ENCODE measurements around the gene RIMBP2. TPM values are rescaled to one million over a fixed set of nuclear protein-coding genes. Genes with fewer than 3 reads are reported as not detected.

The RIMBP2 gene
- polyA plus RNA-seq, 1 of the 3 experiments (the other 2 are of a cell fraction), result 0.90 TPM

DNA sequence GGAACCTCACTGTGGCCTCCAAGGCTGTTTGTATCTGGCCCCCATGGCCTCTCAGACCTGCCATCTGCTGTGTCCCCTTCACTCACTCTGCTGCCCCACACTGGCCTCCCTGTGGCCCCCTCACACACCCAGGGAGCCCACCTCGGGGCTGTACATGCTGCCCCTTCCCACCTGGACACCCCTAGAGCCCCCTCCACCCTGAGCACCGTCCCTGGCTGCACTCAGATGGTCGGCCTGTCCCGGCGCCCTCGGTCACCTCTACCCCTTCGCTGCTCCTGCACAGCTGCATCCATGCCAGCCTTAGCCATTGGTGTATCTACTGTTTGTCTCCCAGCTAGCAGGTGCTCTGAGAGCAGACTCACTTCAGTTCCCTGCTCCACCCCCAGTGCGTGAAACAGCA is 144.4 kb downstream of the RIMBP2 start:
- H3K9me3 ChIP-seq, result no peaks in the 10 kb centered on the region
- H3K9me2 ChIP-seq, result no peaks in the 10 kb centered on the region
- no peak overlapping the region for H2AFZ ChIP-seq (ENCODE audit: low read depth)
- no peak overlapping the region for H3K4me2 ChIP-seq
- H3K9ac ChIP-seq, result no peak overlapping the region
- no peak overlapping the region for H3K4me3 ChIP-seq (ENCODE audit: low read depth in 2 of 2, low read length in 1 of 2)
- no peaks in the 10 kb centered on the region for H3F3A ChIP-seq (replicated peaks; ENCODE audit: insufficient read depth)
- WGBS (ENCODE audit: low lambda C conversion rate), result 54% methylated on average over 8 of the region's 8 CpGs
- H3K36me3 ChIP-seq (replicated peaks in 1 of 2; ENCODE audit: control insufficient read depth in 1 of 2, insufficient read depth in 2 of 2, low read length in 1 of 2), result no peaks in the 10 kb centered on the region
- H4K20me1 ChIP-seq (ENCODE audit: insufficient read depth), result no peaks in the 10 kb centered on the region
- TF ChIP-seq, protein P1, sequence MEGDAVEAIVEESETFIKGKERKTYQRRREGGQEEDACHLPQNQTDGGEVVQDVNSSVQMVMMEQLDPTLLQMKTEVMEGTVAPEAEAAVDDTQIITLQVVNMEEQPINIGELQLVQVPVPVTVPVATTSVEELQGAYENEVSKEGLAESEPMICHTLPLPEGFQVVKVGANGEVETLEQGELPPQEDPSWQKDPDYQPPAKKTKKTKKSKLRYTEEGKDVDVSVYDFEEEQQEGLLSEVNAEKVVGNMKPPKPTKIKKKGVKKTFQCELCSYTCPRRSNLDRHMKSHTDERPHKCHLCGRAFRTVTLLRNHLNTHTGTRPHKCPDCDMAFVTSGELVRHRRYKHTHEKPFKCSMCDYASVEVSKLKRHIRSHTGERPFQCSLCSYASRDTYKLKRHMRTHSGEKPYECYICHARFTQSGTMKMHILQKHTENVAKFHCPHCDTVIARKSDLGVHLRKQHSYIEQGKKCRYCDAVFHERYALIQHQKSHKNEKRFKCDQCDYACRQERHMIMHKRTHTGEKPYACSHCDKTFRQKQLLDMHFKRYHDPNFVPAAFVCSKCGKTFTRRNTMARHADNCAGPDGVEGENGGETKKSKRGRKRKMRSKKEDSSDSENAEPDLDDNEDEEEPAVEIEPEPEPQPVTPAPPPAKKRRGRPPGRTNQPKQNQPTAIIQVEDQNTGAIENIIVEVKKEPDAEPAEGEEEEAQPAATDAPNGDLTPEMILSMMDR (IDR thresholded peaks at IDR 0.05), result no peak
- TF ChIP-seq, protein P2, sequence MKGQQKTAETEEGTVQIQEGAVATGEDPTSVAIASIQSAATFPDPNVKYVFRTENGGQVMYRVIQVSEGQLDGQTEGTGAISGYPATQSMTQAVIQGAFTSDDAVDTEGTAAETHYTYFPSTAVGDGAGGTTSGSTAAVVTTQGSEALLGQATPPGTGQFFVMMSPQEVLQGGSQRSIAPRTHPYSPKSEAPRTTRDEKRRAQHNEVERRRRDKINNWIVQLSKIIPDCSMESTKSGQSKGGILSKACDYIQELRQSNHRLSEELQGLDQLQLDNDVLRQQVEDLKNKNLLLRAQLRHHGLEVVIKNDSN (IDR thresholded peaks at IDR 0.05; ENCODE audit: borderline replicate concordance, low read depth), result no peak
- TF ChIP-seq FOSL2 (IDR thresholded peaks at IDR 0.05; ENCODE audit: borderline replicate concordance, low read depth), result no peak
- TF ChIP-seq JUND (IDR thresholded peaks at IDR 0.05), result no peak
- TF ChIP-seq FOXJ3 (CRISPR knock-in tag; IDR thresholded peaks at IDR 0.05), result no peak
- no peak for TF ChIP-seq YY1 (IDR thresholded peaks at IDR 0.05; ENCODE audit: low read depth)
- TF ChIP-seq FOXM1 (IDR thresholded peaks at IDR 0.05; ENCODE audit: low read depth), result no peak
- TF ChIP-seq EP300 (IDR thresholded peaks at IDR 0.05; ENCODE audit: borderline replicate concordance in 1 of 2, low read depth in 1 of 2, low read length in 1 of 2), result no peak
- TF ChIP-seq, protein P3, sequence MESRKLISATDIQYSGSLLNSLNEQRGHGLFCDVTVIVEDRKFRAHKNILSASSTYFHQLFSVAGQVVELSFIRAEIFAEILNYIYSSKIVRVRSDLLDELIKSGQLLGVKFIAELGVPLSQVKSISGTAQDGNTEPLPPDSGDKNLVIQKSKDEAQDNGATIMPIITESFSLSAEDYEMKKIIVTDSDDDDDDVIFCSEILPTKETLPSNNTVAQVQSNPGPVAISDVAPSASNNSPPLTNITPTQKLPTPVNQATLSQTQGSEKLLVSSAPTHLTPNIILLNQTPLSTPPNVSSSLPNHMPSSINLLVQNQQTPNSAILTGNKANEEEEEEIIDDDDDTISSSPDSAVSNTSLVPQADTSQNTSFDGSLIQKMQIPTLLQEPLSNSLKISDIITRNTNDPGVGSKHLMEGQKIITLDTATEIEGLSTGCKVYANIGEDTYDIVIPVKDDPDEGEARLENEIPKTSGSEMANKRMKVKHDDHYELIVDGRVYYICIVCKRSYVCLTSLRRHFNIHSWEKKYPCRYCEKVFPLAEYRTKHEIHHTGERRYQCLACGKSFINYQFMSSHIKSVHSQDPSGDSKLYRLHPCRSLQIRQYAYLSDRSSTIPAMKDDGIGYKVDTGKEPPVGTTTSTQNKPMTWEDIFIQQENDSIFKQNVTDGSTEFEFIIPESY (IDR thresholded peaks at IDR 0.05; ENCODE audit: borderline replicate concordance, low read depth), result no peak
- no peak for TF ChIP-seq NRF1 (IDR thresholded peaks at IDR 0.05; ENCODE audit: low read depth, low read length)
- TF ChIP-seq EZH2phosphoT487 (IDR thresholded peaks at IDR 0.05; ENCODE audit: borderline replicate concordance, low read depth), result no peak
- TF ChIP-seq, protein P4, sequence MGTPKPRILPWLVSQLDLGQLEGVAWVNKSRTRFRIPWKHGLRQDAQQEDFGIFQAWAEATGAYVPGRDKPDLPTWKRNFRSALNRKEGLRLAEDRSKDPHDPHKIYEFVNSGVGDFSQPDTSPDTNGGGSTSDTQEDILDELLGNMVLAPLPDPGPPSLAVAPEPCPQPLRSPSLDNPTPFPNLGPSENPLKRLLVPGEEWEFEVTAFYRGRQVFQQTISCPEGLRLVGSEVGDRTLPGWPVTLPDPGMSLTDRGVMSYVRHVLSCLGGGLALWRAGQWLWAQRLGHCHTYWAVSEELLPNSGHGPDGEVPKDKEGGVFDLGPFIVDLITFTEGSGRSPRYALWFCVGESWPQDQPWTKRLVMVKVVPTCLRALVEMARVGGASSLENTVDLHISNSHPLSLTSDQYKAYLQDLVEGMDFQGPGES (IDR thresholded peaks at IDR 0.05; ENCODE audit: low read depth, low read length), result no peak
- no peak for TF ChIP-seq RAD21 (IDR thresholded peaks at IDR 0.05; ENCODE audit: low read length)
- H3K27ac ChIP-seq (ENCODE audit: low read depth in 2 of 2, low read length in 1 of 2), result peak overlapping the region in 1 of 2 experiments; percentile 94; a peak in 2 of 4 replicates
- POLR2A ChIA-PET, result interaction anchor here (0.7 kb wide), 2 partner anchors 145 to 288 kb away, joined by 3 read pairs; no protein-coding TSS in a partner anchor
- H3K79me2 ChIP-seq (ENCODE audit: insufficient read depth), result no peaks in the 10 kb centered on the region
- no peak for DNase-seq
- H3K27me3 ChIP-seq (ENCODE audit: insufficient read depth), result no peaks in the 10 kb centered on the region
- H3K4me1 ChIP-seq (ENCODE audit: control insufficient read depth in 1 of 2, insufficient read depth in 2 of 2, low read depth in 1 of 2, low read length in 1 of 2), result peaks cover 0 to 70% of the 10 kb centered on the region in 2 experiments; a peak in 2 of 4 replicates
- CTCF ChIA-PET, result interaction anchor here (0.7 to 2.1 kb wide), 8 partner anchors 9 to 176 kb away, joined by 3 to 8 read pairs (median 4); no protein-coding TSS in a partner anchor

Measured in SK-N-SH (cell line).